ENCODE data around the gene AKR1D1.

DNA sequence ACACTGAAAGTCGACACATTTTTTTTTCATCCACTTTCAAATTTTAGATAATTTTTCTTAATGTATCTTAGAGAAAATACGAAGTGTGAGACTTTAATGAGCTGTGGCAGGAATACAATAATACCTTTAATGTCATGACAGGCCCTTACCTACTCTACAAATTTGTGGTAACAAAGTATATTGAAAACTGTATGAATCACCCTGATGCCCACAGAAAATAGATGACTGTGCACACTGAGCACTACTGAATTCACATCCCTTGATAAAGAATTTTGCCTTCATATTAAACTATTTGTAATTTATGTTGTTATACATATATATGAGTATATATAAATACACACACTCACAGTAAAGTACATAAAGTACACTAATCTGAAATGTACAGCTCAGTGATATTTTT is 51.7 kb downstream of the AKR1D1 start:
- TF ChIP-seq, protein P1, sequence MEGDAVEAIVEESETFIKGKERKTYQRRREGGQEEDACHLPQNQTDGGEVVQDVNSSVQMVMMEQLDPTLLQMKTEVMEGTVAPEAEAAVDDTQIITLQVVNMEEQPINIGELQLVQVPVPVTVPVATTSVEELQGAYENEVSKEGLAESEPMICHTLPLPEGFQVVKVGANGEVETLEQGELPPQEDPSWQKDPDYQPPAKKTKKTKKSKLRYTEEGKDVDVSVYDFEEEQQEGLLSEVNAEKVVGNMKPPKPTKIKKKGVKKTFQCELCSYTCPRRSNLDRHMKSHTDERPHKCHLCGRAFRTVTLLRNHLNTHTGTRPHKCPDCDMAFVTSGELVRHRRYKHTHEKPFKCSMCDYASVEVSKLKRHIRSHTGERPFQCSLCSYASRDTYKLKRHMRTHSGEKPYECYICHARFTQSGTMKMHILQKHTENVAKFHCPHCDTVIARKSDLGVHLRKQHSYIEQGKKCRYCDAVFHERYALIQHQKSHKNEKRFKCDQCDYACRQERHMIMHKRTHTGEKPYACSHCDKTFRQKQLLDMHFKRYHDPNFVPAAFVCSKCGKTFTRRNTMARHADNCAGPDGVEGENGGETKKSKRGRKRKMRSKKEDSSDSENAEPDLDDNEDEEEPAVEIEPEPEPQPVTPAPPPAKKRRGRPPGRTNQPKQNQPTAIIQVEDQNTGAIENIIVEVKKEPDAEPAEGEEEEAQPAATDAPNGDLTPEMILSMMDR (IDR thresholded peaks at IDR 0.05; ENCODE audit: low read depth, low read length, poor library complexity, severe bottlenecking) = no peak
- TF ChIP-seq EZH2phosphoT487 (IDR thresholded peaks at IDR 0.05; ENCODE audit: borderline replicate concordance, low read length) = no peak
